Measurements from ENCODE around the gene ZNF740. TPM values are rescaled to one million over a fixed set of nuclear protein-coding genes. Genes with fewer than 3 reads are reported as not detected.
A peak's percentile ranks its signal among the peaks of the same experiment; 100 is the strongest.

Gene ZNF740
- total RNA-seq, 1 donor from 2014 or later = 5.9 TPM

GRCh38 chr12:53231921-53232645 lies 51.6 kb downstream of the ZNF740 start, which contains the start of gene RARG:
Gene RARG (minus strand): TSS chr12:53232209. CDS start chr12:53227545, 4,664 bp downstream.
- TF ChIP-seq CTCF (IDR thresholded peaks at IDR 0.05) = no peak
- intact Hi-C loops (cut with DNase I) = loop anchor here (1.0 to 5.0 kb wide), 3 partner anchors 11 to 65 kb away; partner anchors contain the start of genes MYG1 and PFDN5
- Histone ChIP-seq H3K4me3 (peak within 1 kb of the TSS; percentile 58 to 70), H3K27ac (peak within 1 kb of the TSS; percentile 87 to 88), H3K27me3 (no peaks in the 10 kb centered on the region), H3K9me3 (no peaks in the 10 kb centered on the region), H3K4me1 (peaks cover 5 to 33% of the 10 kb centered on the region in 2 donors), H3K36me3 (peaks cover 7 to 9% of the 10 kb centered on the region in 2 donors)
- DNase-seq (ENCODE audit: low spot score in 2 of 2) = peak; percentile 39 to 87

GRCh38 chr12:53232646-53233461 lies 52.3 kb downstream of the ZNF740 start:
- no peak for TF ChIP-seq CTCF (IDR thresholded peaks at IDR 0.05)
- H3K36me3 ChIP-seq = peaks cover 0 to 1% of the 10 kb centered on the region in 2 donors
- H3K27ac ChIP-seq = peak overlapping the region; percentile 87 to 88
- H3K9me3 ChIP-seq = no peaks in the 10 kb centered on the region
- peaks cover 5 to 33% of the 10 kb centered on the region in 2 donors for H3K4me1 ChIP-seq
- peak overlapping the region; percentile 58 to 70 for H3K4me3 ChIP-seq
- intact Hi-C loops (cut with DNase I) = loop anchor here (1.0 to 5.0 kb wide), 2 partner anchors 18 to 64 kb away; partner anchors contain the start of genes MYG1 and PFDN5
- DNase-seq (ENCODE audit: low spot score in 2 of 2) = peak in 1 of 2 donors; percentile 82
- H3K27me3 ChIP-seq = no peaks in the 10 kb centered on the region

GRCh38 chr12:53233671-53234121 lies 53.2 kb downstream of the ZNF740 start:
- DNase-seq (ENCODE audit: low spot score in 2 of 2) = no peak
- H3K4me1 ChIP-seq = peaks cover 5 to 33% of the 10 kb centered on the region in 2 donors

DNA sequence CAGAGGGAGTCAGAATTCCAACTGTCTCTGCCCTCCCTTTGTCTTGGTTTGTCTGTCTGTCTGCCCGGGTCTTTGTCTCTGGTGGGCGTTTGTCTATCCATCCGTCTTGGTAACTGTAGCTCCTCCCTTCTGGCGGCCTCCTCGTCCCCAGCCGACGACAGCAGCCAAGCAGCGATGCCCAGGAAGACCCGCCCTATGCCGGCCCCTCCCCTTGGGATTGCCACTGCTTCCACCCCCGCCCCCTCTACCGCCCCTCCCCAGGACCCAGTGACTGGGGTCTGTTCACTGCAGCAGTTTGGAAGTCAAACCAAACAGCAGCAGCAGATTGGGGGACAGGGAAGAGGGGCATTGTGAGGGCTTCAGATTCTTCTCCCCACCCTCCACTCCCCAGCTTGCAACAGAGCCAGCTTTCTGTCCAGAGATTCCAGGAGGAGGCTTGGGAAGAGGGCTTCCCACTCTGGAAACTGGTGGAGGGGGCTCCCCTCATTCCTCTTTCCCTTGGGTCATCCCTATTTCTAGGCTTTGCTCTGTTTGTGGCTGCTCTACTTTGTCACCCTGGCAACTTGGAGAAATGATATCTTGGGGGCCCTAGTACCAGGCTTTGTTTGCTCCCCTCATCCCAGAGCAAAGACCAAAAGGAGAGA lies 53.9 kb downstream of the ZNF740 start:
- intact Hi-C loops (cut with DNase I) = loop anchor here (5.0 kb wide), 1 partner anchor 63 kb away; the partner anchor contains the start of genes MYG1 and PFDN5
- peak in 1 of 2 donors; percentile 76 for DNase-seq (ENCODE audit: low spot score in 2 of 2)
- TF ChIP-seq CTCF (IDR thresholded peaks at IDR 0.05) = no peak
- H3K36me3 ChIP-seq = no peaks in the 10 kb centered on the region
- H3K4me3 ChIP-seq = peak overlapping the region in 1 of 2 donors; percentile 70
- H3K27me3 ChIP-seq = no peaks in the 10 kb centered on the region
- H3K9me3 ChIP-seq = no peaks in the 10 kb centered on the region
- peak overlapping the region; percentile 87 to 88 for H3K27ac ChIP-seq
- H3K4me1 ChIP-seq = peaks cover 5 to 33% of the 10 kb centered on the region in 2 donors

More at GRCh38 chr12:53233671-53234121, 53.2 kb downstream of the ZNF740 start:
- H3K36me3 ChIP-seq = no peaks in the 10 kb centered on the region
- H3K9me3 ChIP-seq = no peaks in the 10 kb centered on the region
- intact Hi-C loops (cut with DNase I) = loop anchor here (5.0 kb wide), 1 partner anchor 64 kb away; the partner anchor contains the start of genes MYG1 and PFDN5
- H3K4me3 ChIP-seq = peak overlapping the region in 1 of 2 donors; percentile 70
- TF ChIP-seq CTCF (IDR thresholded peaks at IDR 0.05) = no peak
- H3K27ac ChIP-seq = peak overlapping the region; percentile 87 to 88
- H3K27me3 ChIP-seq = no peaks in the 10 kb centered on the region

GRCh38 chr12:53235164-53235563 lies 54.6 kb downstream of the ZNF740 start:
- no peak overlapping the region for H3K4me3 ChIP-seq
- TF ChIP-seq CTCF (IDR thresholded peaks at IDR 0.05) = no peak
- peaks cover 5 to 26% of the 10 kb centered on the region in 2 donors for H3K4me1 ChIP-seq
- no peak for DNase-seq (ENCODE audit: low spot score in 2 of 2)
- peak overlapping the region; percentile 87 to 88 for H3K27ac ChIP-seq
- no peaks in the 10 kb centered on the region for H3K9me3 ChIP-seq
- intact Hi-C loops (cut with DNase I) = no loop called here
- no peaks in the 10 kb centered on the region for H3K36me3 ChIP-seq
- no peaks in the 10 kb centered on the region for H3K27me3 ChIP-seq

Data from ascending aorta (tissue), 2 donors.